ENCODE data around the gene CD4.

CD4 gene

GRCh38 chr12:6770094-6770493 is 19.2 kb upstream of the CD4 start:
- Histone ChIP-seq H4K20me1 (peaks cover 73% of the 10 kb centered on the region), H3K9ac (no peak overlapping the region), H3K9me3 (no peaks in the 10 kb centered on the region), H3K4me1 (peaks cover 36% of the 10 kb centered on the region), H3K4me3 (no peak overlapping the region), H3K36me3 (no peaks in the 10 kb centered on the region), H3K27ac (no peak overlapping the region), H3K27me3 (peaks cover 100% of the 10 kb centered on the region), H3K4me2 (no peak overlapping the region)
- no peak for TF ChIP-seq Cebpa-rat (IDR thresholded peaks at IDR 0.05)

GRCh38 chr12:6770600-6770999 is 18.7 kb upstream of the CD4 start:
- Histone ChIP-seq H3K4me3 (no peak overlapping the region), H3K27ac (no peak overlapping the region), H3K4me1 (peaks cover 33% of the 10 kb centered on the region), H3K9ac (no peak overlapping the region), H4K20me1 (peaks cover 67% of the 10 kb centered on the region), H3K9me3 (no peaks in the 10 kb centered on the region), H3K27me3 (peaks cover 100% of the 10 kb centered on the region), H3K4me2 (no peak overlapping the region), H3K36me3 (no peaks in the 10 kb centered on the region)
- no peak for TF ChIP-seq Cebpa-rat (IDR thresholded peaks at IDR 0.05)

GRCh38 chr12:6771091-6771495 is 18.2 kb upstream of the CD4 start:
- peaks cover 100% of the 10 kb centered on the region for H3K27me3 ChIP-seq
- H3K9ac ChIP-seq = no peak overlapping the region
- peaks cover 64% of the 10 kb centered on the region for H4K20me1 ChIP-seq
- H3K27ac ChIP-seq = no peak overlapping the region
- H3K36me3 ChIP-seq = no peaks in the 10 kb centered on the region
- no peak for TF ChIP-seq Cebpa-rat (IDR thresholded peaks at IDR 0.05)
- H3K4me3 ChIP-seq = no peak overlapping the region
- H3K4me2 ChIP-seq = no peak overlapping the region
- peaks cover 30% of the 10 kb centered on the region for H3K4me1 ChIP-seq
- H3K9me3 ChIP-seq = no peaks in the 10 kb centered on the region

- H3K9me3 ChIP-seq = no peaks in the 10 kb centered on the region
- no peak for TF ChIP-seq Cebpa-rat (IDR thresholded peaks at IDR 0.05)
- H3K27me3 ChIP-seq = peaks cover 100% of the 10 kb centered on the region
- no peaks in the 10 kb centered on the region for H3K36me3 ChIP-seq
- no peak overlapping the region for H3K27ac ChIP-seq
- no peak overlapping the region for H3K4me3 ChIP-seq
- H3K9ac ChIP-seq = no peak overlapping the region
- no peak overlapping the region for H3K4me2 ChIP-seq
- H3K4me1 ChIP-seq = peaks cover 30% of the 10 kb centered on the region
- peaks cover 64% of the 10 kb centered on the region for H4K20me1 ChIP-seq
Measured at GRCh38 chr12:6771509-6772330, 17.6 kb upstream of the CD4 start.

- no peak within 1 kb of the TSS for H3K4me3 ChIP-seq
Measured at GRCh38 chr12:6772331-6772695, 17.0 kb upstream of the CD4 start, which contains the start of gene LAG3. TSS of gene LAG3 (plus strand) at chr12:6772520. CDS start at chr12:6772853, 333 bp downstream.

GRCh38 chr12:6772726-6773589 is 16.4 kb upstream of the CD4 start:
- no peak overlapping the region for H3K9ac ChIP-seq
- H3K4me3 ChIP-seq = no peak overlapping the region
- H3K36me3 ChIP-seq = no peaks in the 10 kb centered on the region
- H3K27ac ChIP-seq = no peak overlapping the region
- H3K27me3 ChIP-seq = peaks cover 100% of the 10 kb centered on the region
- H3K9me3 ChIP-seq = no peaks in the 10 kb centered on the region
- peaks cover 64% of the 10 kb centered on the region for H4K20me1 ChIP-seq
- H3K4me1 ChIP-seq = peaks cover 22% of the 10 kb centered on the region
- TF ChIP-seq Cebpa-rat (IDR thresholded peaks at IDR 0.05) = no peak
- no peak overlapping the region; the same call in 1 of the 2 replicates for H3K4me2 ChIP-seq

More at GRCh38 chr12:6772331-6772695, 17.0 kb upstream of the CD4 start, which contains the start of gene LAG3:
- no peak for TF ChIP-seq Cebpa-rat (IDR thresholded peaks at IDR 0.05)
- H3K36me3 ChIP-seq = no peaks in the 10 kb centered on the region
- no peak within 1 kb of the TSS for H3K27ac ChIP-seq
- peaks cover 24% of the 10 kb centered on the region for H3K4me1 ChIP-seq
- H4K20me1 ChIP-seq = peaks cover 64% of the 10 kb centered on the region
- no peak within 1 kb of the TSS; the same call in 1 of the 2 replicates for H3K4me2 ChIP-seq
- H3K9me3 ChIP-seq = no peaks in the 10 kb centered on the region
- no peak within 1 kb of the TSS for H3K9ac ChIP-seq
- H3K27me3 ChIP-seq = peaks cover 100% of the 10 kb centered on the region

- no peak overlapping the region for H3K4me2 ChIP-seq
- no peak overlapping the region for H3K4me3 ChIP-seq
- H4K20me1 ChIP-seq = peaks cover 60% of the 10 kb centered on the region
- no peak for TF ChIP-seq Cebpa-rat (IDR thresholded peaks at IDR 0.05)
- no peaks in the 10 kb centered on the region for H3K9me3 ChIP-seq
- H3K4me1 ChIP-seq = peaks cover 30% of the 10 kb centered on the region
- H3K27ac ChIP-seq = no peak overlapping the region
- no peaks in the 10 kb centered on the region for H3K36me3 ChIP-seq
- peaks cover 100% of the 10 kb centered on the region for H3K27me3 ChIP-seq
- H3K9ac ChIP-seq = no peak overlapping the region
Measured at GRCh38 chr12:6773590-6774351, 15.6 kb upstream of the CD4 start.

- Histone ChIP-seq H3K9me3 (no peaks in the 10 kb centered on the region), H3K9ac (no peak overlapping the region), H3K36me3 (no peaks in the 10 kb centered on the region), H3K4me1 (peaks cover 30% of the 10 kb centered on the region), H3K27ac (no peak overlapping the region), H3K27me3 (peaks cover 95% of the 10 kb centered on the region), H3K4me2 (no peak overlapping the region), H3K4me3 (no peak overlapping the region), H4K20me1 (peaks cover 52% of the 10 kb centered on the region)
- no peak for TF ChIP-seq Cebpa-rat (IDR thresholded peaks at IDR 0.05)
Measured at GRCh38 chr12:6774499-6775062, 14.7 kb upstream of the CD4 start.
